Measurements from ENCODE around the gene ENDOV. TPM values are rescaled to one million over a fixed set of nuclear protein-coding genes. Genes with fewer than 3 reads are reported as not detected.

ENDOV gene
- total and polyA plus RNA-seq, 5 experiments from 2014 or later = 7.5 to 20.6 (median 10.3) TPM

DNA sequence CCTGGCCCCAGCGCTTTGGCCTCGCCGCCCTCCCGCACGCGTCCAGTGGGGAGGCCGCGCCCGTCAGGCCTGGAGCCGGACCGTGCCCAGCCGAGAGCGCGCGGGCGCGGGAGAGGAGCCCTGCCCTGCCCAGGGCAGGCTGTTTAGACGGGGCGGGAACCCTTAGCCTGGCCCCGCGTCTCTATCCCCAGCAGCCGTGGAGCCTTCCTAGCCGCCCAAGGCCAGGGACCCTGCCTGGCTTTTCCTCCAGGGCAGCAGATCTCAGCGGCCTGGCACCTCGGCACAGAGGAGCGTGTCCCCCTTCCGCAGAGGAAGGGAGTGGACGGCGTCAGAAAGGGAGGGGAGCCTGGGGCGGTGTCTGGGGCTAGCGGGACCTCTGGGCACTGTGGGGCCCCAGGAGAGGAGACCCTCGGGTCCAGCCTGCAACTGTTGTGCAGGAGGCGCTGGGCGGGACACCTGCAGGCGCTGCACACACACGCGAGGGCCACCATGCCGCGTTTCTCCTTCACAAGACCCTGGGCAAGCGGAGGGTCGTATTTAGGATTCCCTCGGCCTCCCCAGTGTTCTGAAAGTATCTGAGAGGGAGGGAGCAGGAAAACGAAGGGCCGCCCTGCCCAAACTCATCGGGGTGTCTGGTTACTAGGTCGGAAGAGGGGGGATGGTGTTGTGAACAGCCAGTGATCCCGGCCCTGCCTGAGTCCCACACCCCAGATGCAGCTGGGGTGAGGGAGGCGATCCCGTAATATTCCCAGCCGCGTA lies 63.7 kb downstream of the ENDOV start:
- ATAC-seq = no peak
- Mint-ChIP-seq H3K4me3 (peak overlapping the region; percentile 24 to 77 (median 64)), H3K9me3 (no peaks in the 10 kb centered on the region), H3K27me3 (peaks cover 28 to 68% (median 49%) of the 10 kb centered on the region in 5 donors), H3K36me3 (peaks cover 0 to 5% (median 0%) of the 10 kb centered on the region in 3 donors), H3K4me1 (peaks cover 9 to 25% (median 22%) of the 10 kb centered on the region in 4 donors), H3K27ac (peak overlapping the region in 1 of 10 donors; percentile 14)
- DNase-seq = no peak
- POLR2A ChIA-PET = interaction anchor here (0.6 kb wide), 1 partner anchor 328 kb away, joined by 3 read pairs; no protein-coding TSS in a partner anchor

DNA sequence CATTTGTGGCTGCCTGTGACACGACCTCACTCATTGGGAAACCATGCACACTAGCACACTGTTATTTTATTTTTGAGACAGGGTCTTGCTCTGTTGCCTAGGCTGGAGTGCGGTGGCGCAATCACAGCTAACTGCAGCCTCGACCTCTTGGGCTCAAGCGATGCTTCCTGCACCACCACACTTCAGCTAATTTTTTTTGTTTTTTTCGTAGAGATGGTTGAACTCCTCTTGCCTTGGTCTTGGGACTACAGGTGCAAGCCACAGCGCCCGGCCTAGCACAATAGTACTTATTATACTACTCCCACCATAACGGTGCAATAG lies 64.2 kb downstream of the ENDOV start:
- Mint-ChIP-seq H3K4me3 (peak overlapping the region; percentile 24 to 77 (median 64)), H3K27ac (peak overlapping the region in 2 of 10 donors; percentile 14 to 70), H3K27me3 (peaks cover 26 to 63% (median 50%) of the 10 kb centered on the region in 5 donors), H3K4me1 (peaks cover 9 to 22% (median 21%) of the 10 kb centered on the region in 4 donors), H3K36me3 (peaks cover 0 to 5% (median 0%) of the 10 kb centered on the region in 3 donors), H3K9me3 (no peaks in the 10 kb centered on the region)
- ATAC-seq (no peak), DNase-seq (no peak)
- POLR2A ChIA-PET = no interaction called here

DNA sequence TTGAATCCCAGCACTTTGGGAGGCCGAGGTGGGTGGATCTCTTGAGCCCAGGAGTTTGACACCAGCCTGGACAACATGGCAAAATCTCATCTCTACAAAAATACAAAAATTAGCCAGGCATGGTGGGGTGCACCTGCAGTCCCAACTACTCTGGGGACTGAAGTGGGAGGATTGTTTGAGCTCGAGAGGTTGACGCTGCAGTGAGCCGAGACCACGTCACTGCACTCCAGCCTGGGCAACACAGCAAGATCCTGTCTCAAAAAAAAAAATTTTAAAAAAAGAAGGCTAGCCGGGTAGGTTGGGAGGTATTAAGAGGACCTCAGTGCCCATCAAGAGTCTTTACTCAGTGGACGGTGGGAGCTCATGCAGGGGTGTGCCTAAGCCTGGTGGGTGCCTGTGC lies 65.3 kb downstream of the ENDOV start:
- ATAC-seq (no peak), DNase-seq (no peak)
- Mint-ChIP-seq H3K4me3 (no peak overlapping the region), H3K27me3 (peaks cover 22 to 52% (median 42%) of the 10 kb centered on the region in 5 donors), H3K27ac (no peak overlapping the region), H3K9me3 (no peaks in the 10 kb centered on the region), H3K36me3 (peaks cover 0 to under 1% (median 0%) of the 10 kb centered on the region in 3 donors), H3K4me1 (peaks cover 3 to 12% (median 10%) of the 10 kb centered on the region in 4 donors)
- POLR2A ChIA-PET = no interaction called here

DNA sequence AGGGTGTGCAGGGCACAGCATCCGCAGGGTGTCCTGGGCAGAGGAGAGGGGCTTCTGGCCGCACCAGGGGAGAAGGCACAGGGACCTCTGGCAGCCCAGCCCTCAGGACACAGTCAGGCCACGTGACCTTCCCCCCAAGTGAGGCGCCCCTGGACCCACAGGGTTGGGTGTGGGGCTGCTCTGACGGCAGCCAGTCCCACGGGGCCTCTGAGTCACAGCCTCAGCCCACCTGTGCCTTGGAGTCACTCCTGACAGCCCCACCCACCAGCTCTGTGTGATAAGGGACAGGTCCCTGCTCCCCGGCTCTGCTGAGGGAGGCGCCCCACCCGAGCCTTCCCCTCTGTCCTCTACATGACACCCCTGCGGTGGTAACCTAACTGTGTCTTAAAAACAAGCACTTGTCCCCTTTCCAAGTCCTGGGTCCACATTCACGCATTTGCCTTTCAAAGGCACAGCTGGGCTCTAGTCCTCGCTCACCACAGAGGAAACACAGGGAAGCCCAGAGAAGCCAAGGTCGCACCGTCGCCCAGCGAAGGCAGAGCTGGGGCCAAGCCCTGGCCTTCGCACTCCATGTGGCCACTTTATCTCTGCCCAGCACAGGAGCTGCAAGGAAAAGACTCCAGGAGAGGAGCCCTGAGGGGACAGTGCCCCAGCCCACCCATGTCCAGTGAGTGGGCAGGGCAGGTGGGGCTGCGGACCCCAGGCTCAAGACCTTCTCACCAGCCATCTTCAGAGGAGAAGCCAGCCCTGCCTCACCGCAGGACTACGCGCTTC lies 66.5 kb downstream of the ENDOV start:
- peaks cover 2 to 13% (median 8%) of the 10 kb centered on the region in 4 donors for H3K4me1 Mint-ChIP-seq
- H3K4me3 Mint-ChIP-seq = peak overlapping the region in 1 of 10 donors; percentile 28
- peaks cover 27 to 59% (median 43%) of the 10 kb centered on the region in 5 donors for H3K27me3 Mint-ChIP-seq
- H3K27ac Mint-ChIP-seq = no peak overlapping the region
- H3K36me3 Mint-ChIP-seq = no peaks in the 10 kb centered on the region
- no peak for DNase-seq
- ATAC-seq = no peak
- no peaks in the 10 kb centered on the region for H3K9me3 Mint-ChIP-seq
- POLR2A ChIA-PET = no interaction called here

DNA sequence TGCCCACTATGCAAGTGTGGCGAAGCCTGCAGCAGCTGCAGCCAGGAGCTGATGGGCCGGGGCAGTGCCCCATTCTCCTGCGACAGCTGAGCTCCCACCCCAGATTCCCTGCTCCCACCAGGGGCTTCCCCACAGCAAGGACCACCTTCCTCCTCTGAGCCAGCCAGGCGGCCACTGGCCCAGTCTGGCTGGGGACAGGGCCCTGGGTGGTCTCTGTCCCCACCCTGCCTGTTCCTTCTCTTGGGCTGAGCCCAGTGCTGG lies 67.0 kb downstream of the ENDOV start:
- no peaks in the 10 kb centered on the region for H3K9me3 Mint-ChIP-seq
- no peak overlapping the region for H3K27ac Mint-ChIP-seq
- no peak overlapping the region for H3K4me3 Mint-ChIP-seq
- no peaks in the 10 kb centered on the region for H3K36me3 Mint-ChIP-seq
- POLR2A ChIA-PET = no interaction called here
- DNase-seq (no peak), ATAC-seq (no peak)
- peaks cover 27 to 59% (median 46%) of the 10 kb centered on the region in 5 donors for H3K27me3 Mint-ChIP-seq
- peaks cover 2 to 13% (median 8%) of the 10 kb centered on the region in 4 donors for H3K4me1 Mint-ChIP-seq

DNA sequence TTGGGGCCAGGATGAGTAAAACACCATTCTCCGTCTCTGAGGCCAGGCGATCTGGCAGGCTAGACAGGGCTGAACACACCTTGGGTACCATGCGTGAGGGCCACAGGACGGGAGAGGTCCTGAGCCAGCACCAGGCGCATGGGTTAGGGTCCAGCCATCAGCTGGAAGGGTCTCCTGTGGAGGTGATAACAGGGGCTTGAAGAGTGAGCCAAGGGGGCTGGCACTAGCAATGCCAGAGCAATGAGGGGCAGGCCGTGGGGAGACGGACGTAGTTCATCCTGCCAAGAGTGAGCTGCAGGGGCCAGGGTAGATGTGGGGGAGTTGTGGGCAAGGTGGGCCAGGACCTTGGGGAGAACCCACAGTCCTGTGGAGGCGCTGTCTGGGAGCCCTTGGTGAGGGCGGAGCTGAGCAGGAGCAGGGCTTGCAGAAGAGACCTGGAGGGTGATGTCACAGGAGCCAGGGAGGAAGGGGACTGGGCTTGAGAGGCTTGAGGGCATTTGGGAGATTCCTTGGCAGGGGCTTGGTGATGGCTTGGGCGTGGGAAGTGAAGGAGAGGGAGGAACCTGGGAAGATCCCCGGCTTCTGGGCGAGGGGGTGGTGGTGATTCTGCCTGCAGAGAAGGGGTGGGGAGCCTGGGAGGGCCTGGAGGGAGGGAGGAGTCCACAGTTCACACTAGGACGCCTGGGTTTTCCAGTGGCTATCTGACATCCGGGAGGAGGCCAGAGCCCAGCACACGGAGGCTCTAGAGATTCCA lies 67.8 kb downstream of the ENDOV start:
- H3K9me3 Mint-ChIP-seq = no peaks in the 10 kb centered on the region
- no peak for DNase-seq
- peaks cover 2 to 13% (median 8%) of the 10 kb centered on the region in 4 donors for H3K4me1 Mint-ChIP-seq
- H3K36me3 Mint-ChIP-seq = no peaks in the 10 kb centered on the region
- H3K27ac Mint-ChIP-seq = peak overlapping the region in 2 of 10 donors; percentile 51 to 57
- peaks cover 29 to 62% (median 50%) of the 10 kb centered on the region in 5 donors for H3K27me3 Mint-ChIP-seq
- POLR2A ChIA-PET = no interaction called here
- no peak overlapping the region for H3K4me3 Mint-ChIP-seq
- no peak for ATAC-seq

DNA sequence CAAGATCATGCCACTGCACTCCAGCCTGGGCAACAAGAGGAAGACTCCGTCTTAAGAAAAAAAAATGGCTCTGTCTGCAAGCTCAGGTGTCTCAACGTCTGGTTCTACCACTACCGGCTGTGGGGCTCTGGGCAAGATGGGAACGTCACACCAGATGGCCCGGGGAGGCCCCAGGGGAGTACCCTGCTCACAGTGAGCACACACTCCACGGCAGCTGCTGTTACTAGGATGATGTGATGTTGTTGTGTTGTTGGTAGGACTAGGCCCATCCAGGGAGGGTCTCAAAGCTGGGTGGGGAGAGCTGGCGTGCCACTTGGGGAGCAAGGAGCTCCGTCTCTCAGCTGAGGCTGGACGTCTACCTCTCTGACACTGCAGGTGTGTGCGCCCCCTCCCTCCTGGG lies 70.9 kb downstream of the ENDOV start:
- no peak for ATAC-seq
- DNase-seq = no peak
- no peaks in the 10 kb centered on the region for H3K9me3 Mint-ChIP-seq
- H3K27ac Mint-ChIP-seq = peak overlapping the region in 1 of 10 donors; percentile 63
- H3K4me1 Mint-ChIP-seq = peaks cover 0 to 4% (median 0%) of the 10 kb centered on the region in 4 donors
- no peaks in the 10 kb centered on the region for H3K36me3 Mint-ChIP-seq
- no peak overlapping the region for H3K4me3 Mint-ChIP-seq
- peaks cover 18 to 51% (median 40%) of the 10 kb centered on the region in 5 donors for H3K27me3 Mint-ChIP-seq
- POLR2A ChIA-PET = no interaction called here

DNA sequence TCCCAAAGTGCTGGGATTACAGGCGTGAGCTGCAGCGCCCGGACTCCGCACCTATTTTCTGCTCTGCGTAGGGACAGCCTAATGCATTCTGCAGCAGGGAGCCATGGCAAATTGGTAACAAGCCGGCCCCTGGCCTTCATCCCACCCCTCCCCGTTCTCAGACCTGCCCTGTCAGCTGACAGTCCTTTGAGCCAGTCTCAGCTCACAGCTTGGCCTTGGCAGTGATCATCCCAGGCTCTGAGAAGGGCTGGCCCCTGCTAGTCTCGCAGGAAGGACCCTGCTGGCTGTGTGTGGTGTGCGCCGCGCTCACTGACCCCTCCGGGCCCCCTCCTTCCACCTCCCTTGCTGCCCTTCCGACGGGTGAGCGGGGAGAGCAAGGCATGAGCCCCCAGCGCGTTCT lies 71.7 kb downstream of the ENDOV start:
- no peaks in the 10 kb centered on the region for H3K36me3 Mint-ChIP-seq
- H3K27me3 Mint-ChIP-seq = peaks cover 16 to 50% (median 33%) of the 10 kb centered on the region in 5 donors
- ATAC-seq (no peak), DNase-seq (no peak)
- peaks cover 0 to 4% (median 0%) of the 10 kb centered on the region in 4 donors for H3K4me1 Mint-ChIP-seq
- no peak overlapping the region for H3K27ac Mint-ChIP-seq
- H3K4me3 Mint-ChIP-seq = no peak overlapping the region
- POLR2A ChIA-PET = no interaction called here
- no peaks in the 10 kb centered on the region for H3K9me3 Mint-ChIP-seq

DNA sequence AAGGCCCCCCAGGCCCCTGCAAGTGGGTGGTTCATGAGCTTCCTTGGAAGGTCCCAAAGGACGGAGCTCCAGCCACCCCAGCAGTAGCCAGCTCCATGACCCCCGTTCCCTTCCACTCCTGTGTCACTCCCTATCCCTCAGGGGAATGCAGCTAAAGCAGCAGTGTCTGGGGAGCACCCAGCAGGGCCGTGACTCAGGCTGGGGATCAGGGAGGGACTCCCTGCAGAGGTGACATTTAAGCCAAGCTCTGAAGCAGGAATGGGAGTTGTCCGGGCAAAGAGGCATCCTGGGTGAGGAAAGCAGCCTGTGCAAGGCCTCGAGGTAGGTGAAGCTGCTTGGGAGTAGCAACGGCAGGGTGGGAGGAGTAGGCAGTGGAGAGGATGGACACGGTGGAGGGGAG lies 72.5 kb downstream of the ENDOV start:
- Mint-ChIP-seq H3K9me3 (no peaks in the 10 kb centered on the region), H3K4me3 (no peak overlapping the region), H3K27me3 (peaks cover 12 to 44% (median 28%) of the 10 kb centered on the region in 5 donors), H3K4me1 (peaks cover 0 to 4% (median 0%) of the 10 kb centered on the region in 4 donors), H3K36me3 (no peaks in the 10 kb centered on the region), H3K27ac (no peak overlapping the region)
- no peak for DNase-seq
- POLR2A ChIA-PET = no interaction called here
- no peak for ATAC-seq

Small RNA genes within 50 kb of the gene (microRNA-seq; reads per million reads assigned to microRNA genes)
- gene MIR4730 (ENCODE audit: borderline microRNAs expressed) = not detected

Other genes starting within 250 kb of the ENDOV start
- not detected for gene CARD14, start 245.1 kb upstream of the ENDOV start, total RNA-seq
- gene CARD14, start 245.1 kb upstream of the ENDOV start, polyA plus RNA-seq = not detected
- 100 to 1,000 TPM; 138 to 143 TPM for gene SGSH, start 194.8 kb upstream of the ENDOV start, total RNA-seq
- gene SGSH, start 194.8 kb upstream of the ENDOV start, polyA plus RNA-seq = 10 to 100 TPM; 20.1 to 36.5 (median 25.6) TPM
- 10 to 100 TPM; 93.1 to 96.2 TPM for gene SLC26A11, start 194.7 kb upstream of the ENDOV start, total RNA-seq
- 1 to 10 TPM; 4.8 to 8.4 (median 5.7) TPM for gene SLC26A11, start 194.7 kb upstream of the ENDOV start, polyA plus RNA-seq
- 100 to 1,000 TPM; 323 to 328 TPM for gene RNF213, start 154.3 kb upstream of the ENDOV start, total RNA-seq
- gene RNF213, start 154.3 kb upstream of the ENDOV start, polyA plus RNA-seq = 10 to 100 TPM; 27.1 to 52.2 (median 39.1) TPM
- not detected for gene NPTX1, start 61.4 kb downstream of the ENDOV start, total RNA-seq
- not detected for gene NPTX1, start 61.4 kb downstream of the ENDOV start, polyA plus RNA-seq
- gene RPTOR, start 129.7 kb downstream of the ENDOV start, total RNA-seq = 10 to 100 TPM; 53.5 to 53.9 TPM
- gene RPTOR, start 129.7 kb downstream of the ENDOV start, polyA plus RNA-seq = 10 to 100 TPM in 1 of 3 donors, 1 to 10 TPM in 2; 5.3 to 10.2 (median 5.5) TPM